B cell (primary cell): ENCODE results near the gene DAG1. TPM values are rescaled to one million over a fixed set of nuclear protein-coding genes. Genes with fewer than 3 reads are reported as not detected.

Experiments
- ATAC-seq: fragments of 200-7000 bp; cut with Tn5 transposase; one replicate; pipeline ENCODE4 v1.10.0; 2021; ENCODE audit warnings: low read depth, mild to moderate bottlenecking, moderate number of reproducible peaks, moderate library complexity
- CTCF ChIA-PET: fragments of 350-600 bp; sonication (Branson Sonifier 250); formaldehyde crosslinking; loops from one replicate; lab custom pipeline; 2021; ENCODE audit warnings: antibody characterized with exemption, inconsistent platforms; lab: Charles Lee
- POLR2A ChIA-PET: fragments of 350-600 bp; sonication (Branson Sonifier 250); formaldehyde crosslinking; loops from one replicate; lab custom pipeline; 2021; ENCODE audit warnings: antibody characterized with exemption; lab: Charles Lee
- DNase-seq: peaks from one replicate; pipeline ENCODE4 v3.0.0; 2013
- H2AFZ ChIP-seq: 2 replicates; pipeline ENCODE4 v1.6.1; 2012; ENCODE audit warnings: mild to moderate bottlenecking, low read depth, low read length; ENCODE audit not compliant: insufficient read depth, poor library complexity, severe bottlenecking
- H3K27ac ChIP-seq, 2 donors: 1 replicate in 1 of 2; 2 replicates in 1 of 2; pipeline ENCODE4 v1.5.1; 2012 to 2013; ENCODE audit warnings: low read length in 2 of 2, mild to moderate bottlenecking in 2 of 2, moderate library complexity in 1 of 2
- H3K27me3 ChIP-seq, 4 experiments: fragments of 200-600 bp in 1 of 4; sonication (generic) in 1 of 4; replicated peaks in 1 of 4; 1 replicate in 2 of 4; 2 replicates in 2 of 4; pipeline versions ENCODE4 v1.6.1 to v1.7.0; 2013 to 2016; ENCODE audit warnings: low read length in 3 of 4, mild to moderate bottlenecking in 2 of 4, mixed read lengths in 1 of 4, moderate library complexity in 1 of 4; ENCODE audit not compliant: insufficient read depth in 4 of 4, control insufficient read depth in 3 of 4; ENCODE audit errors: control extremely low read depth in 1 of 4
- H3K36me3 ChIP-seq, 2 experiments: replicated peaks in 1 of 2; 1 replicate in 1 of 2; 2 replicates in 1 of 2; pipeline versions ENCODE4 v1.6.1 to v1.7.1; 2013; ENCODE audit warnings: low read length in 1 of 2; ENCODE audit not compliant: insufficient read depth in 2 of 2, control insufficient read depth in 1 of 2; ENCODE audit errors: control extremely low read depth in 1 of 2, extremely low read depth in 1 of 2
- H3K4me1 ChIP-seq, 2 donors: fragments of 200-600 bp in 1 of 2; sonication (generic) in 1 of 2; 1 replicate in 1 of 2; 2 replicates in 1 of 2; pipeline versions ENCODE4 v1.5.1 to v1.6.1; 2013 to 2017; ENCODE audit warnings: low read length in 2 of 2; ENCODE audit not compliant: control insufficient read depth in 2 of 2, insufficient read depth in 2 of 2
- H3K4me2 ChIP-seq: replicated peaks from 2 replicates; pipeline ENCODE3; 2012; ENCODE audit warnings: mild to moderate bottlenecking, low read depth, low read length; ENCODE audit not compliant: poor library complexity, severe bottlenecking
- H3K4me3 ChIP-seq, 5 experiments: fragments of 200-600 bp in 1 of 5; sonication (generic) in 1 of 5; 1 replicate in 3 of 5; 2 replicates in 2 of 5; pipeline versions ENCODE4 v1.5.1 to v1.7.0; 2011 to 2016; ENCODE audit warnings: low read length in 4 of 5, mild to moderate bottlenecking in 4 of 5, low read depth in 2 of 5, control low read depth in 1 of 5, moderate library complexity in 1 of 5; ENCODE audit not compliant: insufficient read depth in 1 of 5; ENCODE audit errors: control extremely low read depth in 1 of 5, extremely low read depth in 1 of 5
- H3K79me2 ChIP-seq: fragments of 200-600 bp; sonication (generic); one replicate; pipeline ENCODE4 v1.6.0; 2016; ENCODE audit warnings: low read length; ENCODE audit not compliant: control insufficient read depth, insufficient read depth
- H3K9ac ChIP-seq: fragments of 200-600 bp; sonication (generic); 2 replicates; pipeline ENCODE4 v1.6.1; 2017; ENCODE audit warnings: mild to moderate bottlenecking, low read length, moderate library complexity
- H3K9me3 ChIP-seq, 3 donors: one replicate each; pipeline versions ENCODE4 v1.6.1 to v1.7.1; 2013; ENCODE audit warnings: low read length in 2 of 3; ENCODE audit not compliant: control insufficient read depth in 2 of 3, insufficient read depth in 1 of 3; ENCODE audit errors: control extremely low read depth in 1 of 3
- H4K20me1 ChIP-seq: 2 replicates; pipeline ENCODE4 v1.6.0; 2012; ENCODE audit warnings: mild to moderate bottlenecking, low read length; ENCODE audit not compliant: insufficient read depth, control insufficient read depth, poor library complexity, severe bottlenecking
- H3K27ac Mint-ChIP-seq: one replicate; pipeline ENCODE4 v1.8.0; 2021; ENCODE audit warnings: mixed read lengths
- H3K27me3 Mint-ChIP-seq: one replicate; pipeline ENCODE4 v1.8.0; 2021; ENCODE audit warnings: mixed read lengths
- H3K4me1 Mint-ChIP-seq: one replicate; pipeline ENCODE4 v1.8.0; 2021; ENCODE audit warnings: mixed read lengths
- H3K4me3 Mint-ChIP-seq: one replicate; pipeline ENCODE4 v1.8.0; 2021; ENCODE audit warnings: mixed read lengths
- H3K9me3 Mint-ChIP-seq: one replicate; pipeline ENCODE4 v1.8.0; 2022; ENCODE audit warnings: mixed read lengths; ENCODE audit not compliant: insufficient read depth
- CTCF ChIP-seq: fragments of 200-600 bp; IDR thresholded peaks from one replicate; pipeline ENCODE4 v1.8.0; 2022; ENCODE audit warnings: antibody characterized with exemption, mild to moderate bottlenecking
- EZH2 ChIP-seq: IDR thresholded peaks from 2 replicates; pipeline ENCODE4 v1.6.1; 2012; ENCODE audit warnings: borderline replicate concordance, low read depth, mild to moderate bottlenecking, moderate library complexity, low read length; ENCODE audit not compliant: insufficient read depth, poor library complexity, severe bottlenecking
- WGBS: methylation state at CpG from one replicate; pipeline ENCODE4 v1.1.5; 2013; ENCODE audit warnings: missing lambda C conversion rate; ENCODE audit not compliant: insufficient coverage; 5-methylcytosine and 5-hydroxymethylcytosine counted together
- intact Hi-C: fragments of 100-400 bp; cut with micrococcal nuclease; formaldehyde crosslinking; loops from one replicate; pipeline ENCODE4 v1.10.0; 2022
- polyA plus RNA-seq: library from polyadenylated mRNA; depleted of rRNA; stranded (reverse); fragments of >200 nt; gene quantifications from 2 replicates; pipeline ENCODE4 v1.2.3, GENCODE V29; 2012
- total RNA-seq, 2 donors: library from RNA; stranded (reverse); fragments of 120-200 nt in 1 of 2; gene quantifications; 1 replicate in 1 of 2; 2 replicates in 1 of 2; pipeline versions ENCODE4 v1.2.3 to v1.2.4, GENCODE V29; 2013 to 2022

DAG1 gene
- total and polyA plus RNA-seq, 2 donors (not counting 1 experiment from before 2014, with no cell fraction given): 9.6 to 27.2 TPM

GRCh38 chr3:49553692-49554632 is 83.9 kb downstream of the DAG1 start, which contains the start of gene BSN:
Gene BSN (plus strand): TSS chr3:49554477. CDS start chr3:49554603, 126 bp downstream.
- peak within 1 kb of the TSS; percentile 53 for H3K27ac Mint-ChIP-seq
- DNase-seq: peak; percentile 89
- TF ChIP-seq EZH2: no peak
- no peak for TF ChIP-seq CTCF
- intact Hi-C loops: loop anchor here (1.0 kb wide), 1 partner anchor 14 kb away; no protein-coding TSS in a partner anchor
- no peaks in the 10 kb centered on the region for H3K36me3 ChIP-seq
- peak; percentile 83 for ATAC-seq
- H3K4me3 ChIP-seq: peak within 1 kb of the TSS in 4 of 5 experiments; percentile 32 to 75 (median 58)
- H3K27me3 ChIP-seq: peaks cover 0 to 61% (median 24%) of the 10 kb centered on the region in 4 experiments
- 7% methylated on average over 76 of the region's 76 CpGs for WGBS
- peaks cover 10% of the 10 kb centered on the region for H3K4me1 Mint-ChIP-seq
- ChIA-PET POLR2A (interaction anchor here (1.4 kb wide), 1 partner anchor 14 kb away, joined by 5 read pairs; no protein-coding TSS in a partner anchor), CTCF (interaction anchor here (0.9 to 4.2 kb wide), 2 partner anchors 14 to 118 kb away, joined by 3 to 28 read pairs; no protein-coding TSS in a partner anchor)
- no peaks in the 10 kb centered on the region for H4K20me1 ChIP-seq
- no peak within 1 kb of the TSS for H3K27ac ChIP-seq
- peak within 1 kb of the TSS; percentile 85 for H3K4me3 Mint-ChIP-seq
- H3K9me3 Mint-ChIP-seq: no peaks in the 10 kb centered on the region
- H3K79me2 ChIP-seq: no peaks in the 10 kb centered on the region
- H3K4me1 ChIP-seq: peaks cover 15% of the 10 kb centered on the region in 2 donors
- peaks cover 0 to 5% (median 3%) of the 10 kb centered on the region in 3 donors for H3K9me3 ChIP-seq
- H3K4me2 ChIP-seq: peak within 1 kb of the TSS; percentile 88
- peaks cover 54% of the 10 kb centered on the region for H3K27me3 Mint-ChIP-seq
- H2AFZ ChIP-seq: peak within 1 kb of the TSS; percentile 55
- H3K9ac ChIP-seq: peak within 1 kb of the TSS; percentile 66
